SJCRH30 (cell line): ENCODE measurements around the gene DDX50. TPM values are rescaled to one million over a fixed set of nuclear protein-coding genes. Genes with fewer than 3 reads are reported as not detected.

Source experiments
- DNase-seq, 2 experiments: peaks; one replicate each; pipeline ENCODE4 v3.0.0-alpha.2; 2015 to 2020
- H3K27ac ChIP-seq: fragments of 250-450 bp; sonication (Bioruptor Pico); 2 replicates; pipeline ENCODE4 v1.5.1; 2020; ENCODE audit warnings: mild to moderate bottlenecking, moderate library complexity
- H3K27me3 ChIP-seq: fragments of 250-450 bp; sonication (Bioruptor Pico); 2 replicates; pipeline ENCODE4 v1.5.1; 2020; ENCODE audit warnings: mild to moderate bottlenecking, moderate library complexity
- H3K36me3 ChIP-seq: fragments of 250-450 bp; sonication (Bioruptor Pico); 2 replicates; pipeline ENCODE4 v1.5.1; 2020; ENCODE audit warnings: mild to moderate bottlenecking, moderate library complexity
- H3K4me1 ChIP-seq: fragments of 250-450 bp; sonication (Bioruptor Pico); 2 replicates; pipeline ENCODE4 v1.5.1; 2020; ENCODE audit warnings: mild to moderate bottlenecking, moderate library complexity
- H3K4me3 ChIP-seq: fragments of 250-450 bp; sonication (Bioruptor Pico); 2 replicates; pipeline ENCODE4 v1.5.1; 2020; ENCODE audit warnings: mild to moderate bottlenecking, moderate library complexity
- H3K9me3 ChIP-seq: fragments of 250-450 bp; sonication (Bioruptor Pico); replicated peaks from 2 replicates; pipeline ENCODE4 v1.5.1; 2020; ENCODE audit warnings: mild to moderate bottlenecking, moderate library complexity
- total RNA-seq: library from RNA; depleted of rRNA; stranded (reverse); fragments of >200 nt; shearing (Covaris generic); gene quantifications from 2 replicates; pipeline ENCODE4 v1.2.3, GENCODE V29; 2014; rRNA removed

The DDX50 gene
- total RNA-seq, 1 experiment from 2014 or later = 47.4 TPM

DNA sequence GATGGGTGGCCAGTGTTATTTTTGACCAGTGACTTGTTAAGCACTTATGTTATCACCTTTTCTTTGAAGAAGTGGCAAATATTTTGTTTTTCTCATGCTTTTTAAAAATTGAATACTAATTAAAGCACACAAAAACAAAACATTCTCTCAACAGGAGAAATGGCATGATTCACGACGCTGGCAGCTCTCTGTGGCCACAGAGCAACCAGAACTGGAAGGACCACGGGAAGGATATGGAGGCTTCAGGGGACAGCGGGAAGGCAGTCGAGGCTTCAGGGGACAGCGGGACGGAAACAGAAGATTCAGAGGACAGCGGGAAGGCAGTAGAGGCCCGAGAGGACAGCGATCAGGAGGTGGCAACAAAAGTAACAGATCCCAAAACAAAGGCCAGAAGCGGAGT, 81.3 kb downstream of the DDX50 start:
- no peak for DNase-seq
- no peak overlapping the region for H3K4me3 ChIP-seq
- H3K9me3 ChIP-seq = no peaks in the 10 kb centered on the region
- H3K36me3 ChIP-seq = peaks cover 49% of the 10 kb centered on the region
- H3K4me1 ChIP-seq = no peaks in the 10 kb centered on the region
- H3K27me3 ChIP-seq = no peaks in the 10 kb centered on the region
- no peak overlapping the region for H3K27ac ChIP-seq

DNA sequence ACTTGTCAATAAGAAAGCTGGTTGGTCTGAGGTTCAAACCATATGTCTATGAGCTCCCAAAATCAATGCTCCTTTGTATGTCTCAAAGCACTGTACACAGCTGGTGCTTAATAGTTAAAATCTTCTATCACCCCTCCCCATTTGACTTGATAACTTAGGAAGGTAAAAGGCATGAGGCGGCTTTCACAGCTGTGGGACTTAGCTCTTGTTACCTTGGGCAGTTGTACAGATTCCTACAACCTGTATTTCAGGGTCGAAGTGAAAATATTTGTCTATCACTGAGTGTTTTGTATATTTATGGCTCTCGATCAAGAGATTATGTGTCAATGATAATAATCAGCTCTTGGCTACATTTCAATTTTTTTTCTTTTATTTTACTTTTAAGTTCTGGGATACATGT, 86.5 kb downstream of the DDX50 start:
- no peak overlapping the region for H3K27ac ChIP-seq
- no peak overlapping the region for H3K4me3 ChIP-seq
- peaks cover 18% of the 10 kb centered on the region for H3K36me3 ChIP-seq
- no peak for DNase-seq
- no peaks in the 10 kb centered on the region for H3K27me3 ChIP-seq
- H3K9me3 ChIP-seq = no peaks in the 10 kb centered on the region
- no peaks in the 10 kb centered on the region for H3K4me1 ChIP-seq

DNA sequence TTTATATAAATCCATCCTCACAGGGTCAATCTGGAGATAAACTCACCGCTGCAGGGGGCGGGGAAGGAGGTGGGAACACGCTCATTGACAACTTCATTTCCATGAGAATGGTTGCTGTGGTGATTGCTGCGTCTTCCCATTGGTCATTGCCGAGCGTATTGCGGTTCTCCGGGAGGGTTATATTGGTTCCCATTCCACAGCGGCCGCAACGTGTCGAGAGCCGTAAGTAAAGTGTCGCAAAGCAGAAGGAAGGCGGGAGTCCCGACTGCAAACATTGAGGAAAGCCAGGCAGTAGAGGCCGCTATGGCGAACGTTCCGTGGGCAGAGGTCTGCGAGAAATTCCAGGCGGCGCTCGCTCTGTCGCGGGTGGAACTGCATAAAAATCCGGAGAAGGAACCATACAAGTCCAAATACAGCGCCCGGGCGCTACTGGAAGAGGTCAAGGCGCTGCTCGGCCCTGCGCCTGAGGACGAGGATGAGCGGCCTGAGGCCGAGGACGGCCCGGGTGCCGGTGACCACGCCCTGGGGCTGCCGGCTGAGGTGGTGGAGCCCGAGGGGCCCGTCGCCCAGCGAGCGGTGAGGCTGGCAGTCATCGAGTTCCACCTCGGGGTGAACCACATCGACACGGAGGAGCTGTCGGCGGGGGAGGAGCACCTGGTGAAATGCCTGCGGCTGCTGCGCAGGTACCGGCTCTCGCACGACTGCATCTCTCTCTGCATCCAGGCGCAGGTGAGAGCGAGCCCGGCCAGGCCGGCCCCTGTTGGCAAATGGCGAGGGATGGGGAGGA, 87.6 kb downstream of the DDX50 start, which contains the start of gene KIFBP:
Gene KIFBP (plus strand): TSS at position 274 of the 787 bp plus-strand sequence. CDS start 30 bp downstream, at position 304.
- no peaks in the 10 kb centered on the region for H3K9me3 ChIP-seq
- peak within 1 kb of the TSS; percentile 45; the same call in 1 of the 2 replicates for H3K27ac ChIP-seq
- peak; percentile 89 to 94 for DNase-seq
- H3K27me3 ChIP-seq = no peaks in the 10 kb centered on the region
- H3K36me3 ChIP-seq = peaks cover 8% of the 10 kb centered on the region; the same call in 1 of the 2 replicates
- H3K4me1 ChIP-seq = no peaks in the 10 kb centered on the region
- peak within 1 kb of the TSS; percentile 80 for H3K4me3 ChIP-seq

DNA sequence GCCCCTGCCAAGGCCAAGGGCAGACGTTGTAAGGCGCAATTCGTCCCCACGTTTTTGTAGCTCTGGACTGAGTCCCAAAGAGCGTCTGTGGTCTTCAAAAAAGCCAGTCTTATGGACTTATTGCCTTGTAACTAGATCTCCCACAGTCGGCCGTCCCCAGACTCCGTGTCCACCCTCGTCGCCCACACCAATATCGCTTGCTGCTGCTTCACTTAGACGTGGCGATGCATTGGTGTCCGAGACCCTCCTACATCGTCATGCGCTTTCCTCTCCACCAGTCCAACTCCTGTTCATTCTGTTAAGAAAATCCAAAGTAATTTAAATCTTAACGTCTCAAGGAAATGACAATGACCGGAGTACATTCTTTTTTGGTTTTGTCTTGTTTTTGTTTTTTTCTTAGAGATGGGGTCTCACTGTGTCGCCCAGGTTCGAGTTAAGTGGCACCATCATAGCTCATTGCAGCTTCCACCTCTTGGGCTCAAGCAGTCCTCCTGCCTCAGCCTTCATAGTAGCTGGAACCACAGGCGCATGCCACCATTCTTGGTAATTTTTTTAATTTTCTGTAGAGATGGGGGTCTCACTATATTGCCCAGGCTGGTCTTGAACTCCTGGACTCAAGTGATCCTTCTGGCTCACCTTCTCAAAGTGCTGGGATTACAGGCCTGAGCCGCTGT, 88.3 kb downstream of the DDX50 start:
- Histone ChIP-seq H3K4me3 (peak overlapping the region; percentile 80), H3K36me3 (peaks cover 5% of the 10 kb centered on the region; the same call in 1 of the 2 replicates), H3K27ac (no peak overlapping the region; the same call in 1 of the 2 replicates), H3K27me3 (no peaks in the 10 kb centered on the region), H3K4me1 (no peaks in the 10 kb centered on the region), H3K9me3 (no peaks in the 10 kb centered on the region)
- peak in 1 of 2 experiments; percentile 35 for DNase-seq

DNA sequence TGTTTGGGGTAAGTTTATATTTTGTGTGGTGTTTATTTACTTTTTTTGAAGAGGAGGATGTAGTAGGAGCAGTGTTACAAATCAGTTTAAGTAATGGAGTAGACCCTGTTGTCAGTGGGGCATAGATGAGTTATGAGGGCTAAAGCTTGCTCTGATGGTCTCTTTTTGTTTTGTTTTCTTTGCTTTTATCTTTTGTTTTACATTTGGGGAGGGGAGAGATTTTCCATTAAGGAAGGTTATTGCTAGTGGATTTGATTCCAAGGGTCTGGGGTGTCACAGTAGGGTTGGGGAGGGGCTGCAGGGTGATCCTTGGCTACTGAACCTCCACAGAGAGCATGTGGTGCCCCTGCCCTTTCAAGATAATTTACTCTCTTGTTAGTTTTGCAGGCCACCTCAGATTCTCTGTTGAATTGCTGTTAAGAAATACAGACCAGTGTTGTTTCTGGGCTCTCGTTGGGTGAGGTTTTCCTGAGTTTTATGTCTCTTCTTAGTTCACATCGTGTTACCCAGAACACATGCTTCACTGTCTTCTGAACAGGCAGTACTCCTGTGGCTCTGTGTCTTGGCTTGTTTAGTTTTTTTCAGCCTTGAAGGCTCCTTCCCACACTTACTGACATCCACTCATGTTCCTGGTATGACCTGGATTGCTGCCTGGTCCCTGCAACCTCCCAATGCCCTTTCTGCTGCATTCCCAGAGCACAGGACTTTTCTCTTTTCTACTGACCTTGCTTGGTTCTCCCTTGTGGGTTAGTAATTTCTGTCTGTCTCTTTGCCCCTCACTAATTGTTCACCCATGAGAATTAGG, 91.7 kb downstream of the DDX50 start:
- no peak overlapping the region for H3K4me3 ChIP-seq

More for the DNA sequence above, 91.7 kb downstream of the DDX50 start:
- Histone ChIP-seq H3K27me3 (no peaks in the 10 kb centered on the region), H3K9me3 (no peaks in the 10 kb centered on the region), H3K4me1 (no peaks in the 10 kb centered on the region), H3K27ac (no peak overlapping the region), H3K36me3 (no peaks in the 10 kb centered on the region)
- no peak for DNase-seq

Other genes with a start within 250 kb of the DDX50 start
- gene CCAR1, start 180.1 kb upstream of the DDX50 start, total RNA-seq = 55.9 and 64.5 TPM in 2 replicates
- 0.30 and 0.33 TPM in 2 replicates for gene STOX1, start 73.8 kb upstream of the DDX50 start, total RNA-seq
- gene DDX21, start 54.9 kb downstream of the DDX50 start, total RNA-seq = 91.2 and 96.9 TPM in 2 replicates
- 18.0 and 21.9 TPM in 2 replicates for gene KIFBP, start 87.5 kb downstream of the DDX50 start, total RNA-seq
- 0.51 and 0.59 TPM in 2 replicates for gene SRGN, start 186.8 kb downstream of the DDX50 start, total RNA-seq
- gene VPS26A, start 222.9 kb downstream of the DDX50 start, total RNA-seq = 19.6 and 25.3 TPM in 2 replicates